GM19193 (cell line): Measurements from ENCODE around the gene SGPL1.

Source experiments
- POLR2A ChIP-seq: IDR thresholded peaks from 4 replicates; pipeline ENCODE4 v1.6.1; 2011; ENCODE audit not compliant: insufficient read depth, insufficient read length; ENCODE audit errors: extremely low read depth

Gene SGPL1

DNA sequence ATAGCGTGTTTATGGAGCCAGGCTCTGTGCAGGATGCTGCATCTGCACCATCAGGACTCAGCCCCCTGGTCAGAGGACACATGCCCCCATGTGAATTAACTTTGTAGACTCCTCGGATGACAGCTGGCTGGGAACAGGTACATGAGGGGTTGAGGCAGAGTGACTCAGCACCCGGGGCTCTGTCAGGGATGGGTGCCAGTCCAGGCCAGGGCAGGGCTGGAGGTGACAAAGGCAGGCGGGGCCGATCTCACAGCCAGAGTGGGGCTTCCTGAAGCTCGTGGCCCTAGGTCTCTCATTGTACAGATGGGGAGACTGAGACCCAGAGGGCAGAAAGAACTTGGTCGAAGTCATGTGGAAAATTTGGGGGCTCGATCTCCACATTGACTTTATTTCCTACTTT, 107.9 kb downstream of the SGPL1 start:
- no peak for TF ChIP-seq POLR2A

DNA sequence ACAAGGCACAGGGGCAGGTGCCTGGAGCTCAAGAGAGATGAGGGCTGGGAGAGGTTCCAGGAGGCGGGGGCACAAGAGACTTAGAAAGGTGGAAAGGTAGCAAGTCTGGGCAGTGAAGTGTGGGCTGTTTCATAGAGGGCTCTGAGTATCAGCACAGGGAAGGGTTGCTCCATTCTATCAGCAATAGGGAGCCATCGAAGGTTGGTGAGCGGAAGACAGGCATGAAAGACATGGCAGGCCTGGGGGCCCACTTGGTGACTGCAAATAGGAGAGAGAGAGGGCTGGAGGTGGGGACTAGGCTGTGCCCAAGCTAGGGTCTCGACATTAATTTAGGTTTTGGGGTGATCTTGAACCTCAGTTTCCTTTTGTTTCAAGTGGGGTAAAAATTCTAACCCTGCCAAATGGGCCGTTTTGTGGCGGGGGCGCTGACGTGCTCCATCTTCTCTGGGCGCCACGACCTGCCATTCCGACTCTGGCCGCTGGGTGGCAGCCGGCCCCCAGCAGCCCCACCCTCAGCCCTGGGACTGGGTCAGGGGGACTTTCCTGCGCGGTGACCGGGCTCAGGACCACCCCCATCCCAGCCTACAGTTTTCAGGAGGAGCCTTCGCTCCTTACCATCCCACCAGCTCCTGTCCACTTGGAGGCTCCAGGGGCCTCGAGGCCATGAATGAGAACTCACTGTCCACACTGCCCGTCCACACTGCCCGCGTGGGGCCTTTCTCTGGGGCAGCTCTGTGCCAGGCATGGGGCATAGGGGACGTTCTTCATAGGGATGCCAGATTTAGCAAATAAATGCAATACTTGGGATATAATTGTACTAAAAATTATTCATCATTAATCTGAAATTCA, 109.9 kb downstream of the SGPL1 start:
- no peak for TF ChIP-seq POLR2A

DNA sequence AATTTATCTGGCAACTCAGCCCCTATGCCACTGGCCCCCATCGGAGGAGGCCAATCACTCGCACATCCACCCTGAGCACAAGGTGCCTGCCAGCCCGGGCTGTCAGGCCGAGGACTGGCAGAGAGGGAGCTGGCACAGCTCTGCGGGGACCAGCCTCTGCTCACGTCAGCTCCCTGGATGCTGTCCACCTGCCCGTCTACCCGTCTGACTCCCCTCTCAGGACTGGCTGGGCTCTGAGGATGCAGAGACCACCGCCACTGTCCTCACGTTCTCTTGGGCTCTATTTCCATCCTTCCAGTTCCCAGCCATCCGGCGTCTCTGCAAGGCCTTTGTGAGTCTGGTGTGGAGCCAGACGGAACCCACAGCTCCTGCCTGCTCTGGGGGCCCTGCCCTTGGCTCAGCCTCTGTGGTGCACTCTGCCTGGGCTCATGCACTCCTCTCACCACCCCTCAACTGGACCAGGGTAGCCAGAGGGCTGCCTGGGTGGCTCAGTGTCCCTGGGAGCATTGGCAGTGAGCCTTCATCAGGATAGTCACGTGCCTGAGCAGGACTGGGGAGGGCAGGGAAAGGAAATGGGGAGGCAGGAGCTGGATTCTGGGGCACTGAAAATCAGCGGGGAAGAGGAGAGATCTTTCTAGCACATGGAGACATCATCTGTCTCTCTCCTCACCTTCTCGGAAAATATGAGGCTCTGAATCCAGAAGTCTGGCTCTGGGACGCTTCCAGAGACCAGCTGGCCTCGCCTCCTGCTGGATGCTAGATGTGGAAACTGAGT, 110.7 kb downstream of the SGPL1 start:
- TF ChIP-seq POLR2A = no peak

DNA sequence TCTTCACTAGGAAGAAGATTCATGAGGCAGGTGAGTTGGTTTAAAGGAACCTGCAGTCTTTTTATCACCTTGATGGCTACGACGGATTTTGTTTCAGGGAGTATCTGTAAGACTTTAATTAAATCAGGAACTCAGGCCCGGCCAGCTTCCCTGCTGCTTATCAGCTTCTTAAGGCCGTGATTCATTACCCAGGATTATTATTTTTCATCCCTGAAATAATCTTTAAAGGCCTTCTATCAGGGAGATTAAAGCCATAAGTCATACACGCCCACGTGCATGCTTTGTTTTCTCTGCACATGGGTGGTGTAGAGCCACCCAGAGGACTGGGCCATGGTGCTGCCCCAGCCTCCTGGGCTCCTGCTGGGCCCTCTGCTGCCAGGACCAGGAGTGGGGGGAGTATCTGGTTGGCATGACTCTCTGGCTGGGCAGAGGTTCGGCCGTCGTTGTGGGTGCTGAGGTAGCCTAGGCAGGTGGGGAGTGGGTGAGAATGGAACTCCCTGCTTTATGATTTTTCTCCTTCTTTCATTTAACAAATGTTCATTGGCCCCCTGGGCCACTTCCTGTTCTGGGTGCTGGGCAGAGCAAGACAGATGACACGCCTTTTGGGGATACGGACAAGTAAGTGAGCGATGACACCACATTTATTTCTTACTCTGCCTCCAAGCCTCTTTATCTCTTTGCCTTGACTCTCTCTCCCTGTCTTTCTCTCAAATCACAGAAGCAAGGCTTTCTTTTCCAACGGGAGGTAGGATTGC, 111.6 kb downstream of the SGPL1 start:
- no peak for TF ChIP-seq POLR2A

DNA sequence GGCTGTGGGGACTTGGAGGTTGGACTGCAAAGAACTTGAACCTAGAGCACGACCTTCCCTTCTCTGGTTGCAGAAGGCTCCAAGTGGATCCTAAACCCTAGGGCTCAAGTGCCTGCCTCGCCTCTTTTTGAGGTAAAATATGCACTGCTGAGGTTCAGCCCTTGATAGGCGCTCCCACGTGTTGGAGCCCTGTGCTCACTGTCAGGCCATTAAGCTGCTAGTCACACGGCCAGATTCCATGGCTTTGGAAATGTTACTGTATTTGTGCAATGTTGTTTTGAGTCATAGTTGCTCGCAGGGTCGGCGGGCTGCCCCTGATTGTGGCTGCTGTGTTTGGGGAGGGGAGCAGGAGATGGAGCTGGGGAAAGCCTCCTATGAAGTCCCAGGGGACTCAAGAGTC, 112.4 kb downstream of the SGPL1 start:
- TF ChIP-seq POLR2A = no peak

DNA sequence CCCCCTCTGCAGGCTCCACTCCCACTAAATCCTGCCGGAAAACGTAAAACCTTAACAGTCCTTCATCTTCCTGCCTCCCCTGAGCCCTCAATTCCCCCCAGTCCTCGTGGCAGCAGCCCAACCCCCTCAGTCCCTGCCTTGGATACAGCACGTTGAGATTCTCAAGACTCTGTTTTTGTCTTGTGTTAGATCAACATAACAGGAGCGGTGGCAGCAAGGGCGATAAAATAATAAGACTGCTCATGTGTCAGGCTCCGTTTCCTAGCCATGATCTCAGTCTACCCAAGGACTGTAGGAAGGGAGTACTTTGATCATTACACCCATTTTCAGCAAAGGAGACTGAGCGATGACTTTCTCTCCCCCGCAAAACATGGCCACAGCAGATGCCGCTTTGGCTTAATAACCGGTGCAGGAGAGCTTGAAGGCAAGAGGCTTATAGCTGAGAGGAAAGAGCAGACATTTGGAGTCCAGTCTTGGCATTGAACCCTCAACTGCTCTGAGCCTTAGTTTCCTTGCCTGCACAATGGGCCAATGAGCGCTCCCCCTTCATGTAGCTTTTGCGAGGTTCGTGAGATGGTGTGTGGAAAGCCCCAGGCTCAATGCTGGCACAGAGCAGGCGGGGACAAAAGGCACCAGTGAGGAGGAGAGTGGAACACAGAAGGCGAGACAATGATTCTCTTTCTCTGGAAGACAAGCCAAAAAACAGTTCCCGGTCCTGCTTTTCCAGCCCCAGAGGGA, 114.7 kb downstream of the SGPL1 start:
- TF ChIP-seq POLR2A = no peak
